ENCODE data around the gene DACH1. TPM values are rescaled to one million over a fixed set of nuclear protein-coding genes. Genes with fewer than 3 reads are reported as not detected.

Gene DACH1
- total and polyA plus RNA-seq, 2 of the 8 experiments (the other 6 are each of a cell fraction or from before 2014, with no cell fraction given) = 0.12 to 0.67 TPM

GRCh38 chr13:71602344-71602743 is 264.7 kb downstream of the DACH1 start:
- H3K56ac ChIP-seq (replicated peaks; ENCODE audit: insufficient read length, low read depth, low read length) = no peak overlapping the region

More at GRCh38 chr13:71602344-71602743, 264.7 kb downstream of the DACH1 start:
- no peak overlapping the region for H3K4ac ChIP-seq (replicated peaks; ENCODE audit: insufficient read length, low read depth, low read length)
- ChIA-PET CTCF (ENCODE audit: partially characterized antibody) (interaction anchor here (0.6 kb wide), 1 partner anchor 197 kb away, joined by 3 read pairs; no protein-coding TSS in a partner anchor), POLR2A (ENCODE audit: partially characterized antibody) (no interaction called here)
- no peak overlapping the region for H3K14ac ChIP-seq (ENCODE audit: insufficient read length)
- H3K27ac ChIP-seq (ENCODE audit: low read depth, low read length) = no peak overlapping the region
- no peak overlapping the region for H3K9ac ChIP-seq (replicated peaks in 1 of 4; ENCODE audit: extremely low read depth in 1 of 4, low read depth in 3 of 4, low read length in 3 of 4)
- no peaks in the 10 kb centered on the region for H3K4me1 ChIP-seq (replicated peaks in 1 of 4; ENCODE audit: control insufficient read depth in 3 of 4, insufficient read depth in 4 of 4, low read length in 3 of 4)
- no peak overlapping the region for H2BK5ac ChIP-seq (ENCODE audit: low read depth, low read length)
- H3K79me2 ChIP-seq (ENCODE audit: control insufficient read depth in 1 of 2, insufficient read depth in 2 of 2, low read length in 2 of 2) = no peaks in the 10 kb centered on the region
- H3K23ac ChIP-seq (ENCODE audit: insufficient read length) = no peak overlapping the region
- 78% methylated on average over 3 of the region's 3 CpGs; no CpG with 5 or more reads in 1 of the 2 experiments for whole genome bisulfite sequencing, 2 experiments (ENCODE audit: extremely low coverage in 1 of 2, insufficient coverage in 1 of 2, insufficient read length in 1 of 2, insufficient replicate concordance in 2 of 2, low coverage in 1 of 2, low lambda C conversion rate in 2 of 2, missing lambda C conversion rate in 1 of 2)
- H3K18ac ChIP-seq (ENCODE audit: extremely low read depth, low read length) = no peak overlapping the region
- no peak overlapping the region for H3K4me3 ChIP-seq (ENCODE audit: extremely low read depth in 1 of 4, insufficient read depth in 2 of 4, low read depth in 3 of 4, low read length in 4 of 4)
- no peak overlapping the region for H2AFZ ChIP-seq (ENCODE audit: low read length)
- H2BK20ac ChIP-seq (ENCODE audit: low read length) = no peak overlapping the region
- H2BK12ac ChIP-seq (ENCODE audit: low read depth, low read length) = no peak overlapping the region
- H3K23me2 ChIP-seq (ENCODE audit: low read depth, low read length) = no peaks in the 10 kb centered on the region
- H2BK120ac ChIP-seq (replicated peaks; ENCODE audit: low read depth, low read length) = no peak overlapping the region
- no peak for DNase-seq (ENCODE audit: low read depth in 1 of 2, low spot score in 2 of 2)
- no peak overlapping the region for H4K91ac ChIP-seq (replicated peaks; ENCODE audit: insufficient read length, low read length)
- no peaks in the 10 kb centered on the region for H3K9me3 ChIP-seq (ENCODE audit: insufficient read depth in 2 of 2, low read depth in 1 of 2, low read length in 1 of 2)
- H2AK5ac ChIP-seq (ENCODE audit: low read depth, low read length) = no peak overlapping the region
- no peak overlapping the region for H3K4me2 ChIP-seq (ENCODE audit: insufficient read depth in 1 of 2, low read depth in 2 of 2, low read length in 2 of 2)
- no peak for FAIRE-seq
- no peak for TF ChIP-seq POLR2A (IDR thresholded peaks at IDR 0.05; ENCODE audit: control extremely low read depth in 1 of 2, low read depth in 2 of 2, low read length in 2 of 2)
- no peak for TF ChIP-seq JUND (IDR thresholded peaks at IDR 0.05; ENCODE audit: low read length)
- no peak for TF ChIP-seq BCL11A (IDR thresholded peaks at IDR 0.05; ENCODE audit: low read depth in 2 of 2, low read length in 2 of 2)
- no peak for TF ChIP-seq RXRA (IDR thresholded peaks at IDR 0.05; ENCODE audit: insufficient read depth, low read depth, low read length)
- H3K27me3 ChIP-seq (replicated peaks in 1 of 4; ENCODE audit: control insufficient read depth in 3 of 4, extremely low read depth in 1 of 4, insufficient read depth in 3 of 4, low read length in 3 of 4) = no peaks in the 10 kb centered on the region
- no peak overlapping the region for H4K8ac ChIP-seq (ENCODE audit: extremely low read depth, insufficient read depth, low read length)
- H4K5ac ChIP-seq (ENCODE audit: insufficient read length, low read depth, low read length) = no peak overlapping the region
- H3K79me1 ChIP-seq (ENCODE audit: low read depth, low read length) = no peaks in the 10 kb centered on the region
- no peaks in the 10 kb centered on the region for H4K20me1 ChIP-seq (replicated peaks in 1 of 2; ENCODE audit: control insufficient read depth in 1 of 2, insufficient read depth in 2 of 2, low read length in 2 of 2)
- no peaks in the 10 kb centered on the region for H3K36me3 ChIP-seq (ENCODE audit: control insufficient read depth in 2 of 4, insufficient read depth in 4 of 4, low read length in 3 of 4)
- no peak overlapping the region for H2BK15ac ChIP-seq (ENCODE audit: low read length)

Data from H1 (cell line).